ENCODE data around the gene PEX16. TPM values are rescaled to one million over a fixed set of nuclear protein-coding genes. Genes with fewer than 3 reads are reported as not detected.

The PEX16 gene
- total RNA-seq, 1 donor from 2014 or later = 35.8 TPM

DNA sequence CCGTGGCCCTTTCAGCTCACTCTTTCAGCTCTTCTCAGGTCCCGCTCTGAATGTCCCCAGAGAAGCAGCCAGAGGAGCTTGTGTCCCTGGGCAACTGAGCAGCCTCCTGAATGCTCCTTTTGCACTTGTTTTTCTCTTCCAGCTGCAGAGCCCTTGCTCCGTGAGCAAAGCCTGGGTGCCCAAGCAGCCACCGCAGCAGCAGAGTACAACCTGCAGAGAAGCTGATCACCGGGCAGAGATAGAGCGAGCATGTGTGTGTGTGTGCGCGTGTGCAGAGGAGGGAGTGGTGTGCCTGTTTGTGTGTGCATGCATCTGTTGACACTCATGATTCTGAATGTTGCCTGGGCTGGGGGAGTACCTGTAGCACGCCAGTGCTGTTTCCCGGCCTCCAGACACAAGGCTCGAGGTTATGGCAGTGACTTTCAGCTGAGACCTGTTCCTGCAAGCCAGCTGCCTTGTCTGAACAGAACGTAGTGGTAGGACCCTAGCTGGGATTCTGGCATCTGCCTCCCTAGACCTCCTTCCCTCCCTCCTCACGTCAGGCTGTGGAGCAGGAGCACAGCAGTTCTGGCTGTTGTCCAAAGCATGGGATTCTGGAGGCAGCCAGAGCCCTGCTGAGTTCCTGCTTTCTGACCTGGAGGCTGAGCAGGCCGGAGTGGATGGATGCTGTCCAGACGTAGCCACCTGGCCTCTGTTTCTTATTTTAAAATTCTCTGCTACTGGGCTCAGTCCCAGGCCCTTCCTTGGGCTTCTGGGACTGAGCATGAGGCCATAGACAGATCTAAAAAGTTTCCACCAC lies 36.7 kb downstream of the PEX16 start:
- H3K4me1 ChIP-seq = peaks cover 7% of the 10 kb centered on the region
- no peak for TF ChIP-seq POLR2AphosphoS5 (IDR thresholded peaks at IDR 0.05; ENCODE audit: insufficient read depth in 1 of 2, low read depth in 1 of 2)
- no peak for TF ChIP-seq POLR2A (IDR thresholded peaks at IDR 0.05)
- no peak for DNase-seq (ENCODE audit: extremely low spot score in 2 of 2)
- H3K9me3 ChIP-seq = no peaks in the 10 kb centered on the region
- no peak overlapping the region for H3K4me3 ChIP-seq
- no peaks in the 10 kb centered on the region for H3K27me3 ChIP-seq
- peaks cover 0 to 41% of the 10 kb centered on the region in 2 donors for H3K36me3 ChIP-seq
- intact Hi-C loops (cut with DNase I) = no loop called here
- H3K27ac ChIP-seq = no peak overlapping the region

DNA sequence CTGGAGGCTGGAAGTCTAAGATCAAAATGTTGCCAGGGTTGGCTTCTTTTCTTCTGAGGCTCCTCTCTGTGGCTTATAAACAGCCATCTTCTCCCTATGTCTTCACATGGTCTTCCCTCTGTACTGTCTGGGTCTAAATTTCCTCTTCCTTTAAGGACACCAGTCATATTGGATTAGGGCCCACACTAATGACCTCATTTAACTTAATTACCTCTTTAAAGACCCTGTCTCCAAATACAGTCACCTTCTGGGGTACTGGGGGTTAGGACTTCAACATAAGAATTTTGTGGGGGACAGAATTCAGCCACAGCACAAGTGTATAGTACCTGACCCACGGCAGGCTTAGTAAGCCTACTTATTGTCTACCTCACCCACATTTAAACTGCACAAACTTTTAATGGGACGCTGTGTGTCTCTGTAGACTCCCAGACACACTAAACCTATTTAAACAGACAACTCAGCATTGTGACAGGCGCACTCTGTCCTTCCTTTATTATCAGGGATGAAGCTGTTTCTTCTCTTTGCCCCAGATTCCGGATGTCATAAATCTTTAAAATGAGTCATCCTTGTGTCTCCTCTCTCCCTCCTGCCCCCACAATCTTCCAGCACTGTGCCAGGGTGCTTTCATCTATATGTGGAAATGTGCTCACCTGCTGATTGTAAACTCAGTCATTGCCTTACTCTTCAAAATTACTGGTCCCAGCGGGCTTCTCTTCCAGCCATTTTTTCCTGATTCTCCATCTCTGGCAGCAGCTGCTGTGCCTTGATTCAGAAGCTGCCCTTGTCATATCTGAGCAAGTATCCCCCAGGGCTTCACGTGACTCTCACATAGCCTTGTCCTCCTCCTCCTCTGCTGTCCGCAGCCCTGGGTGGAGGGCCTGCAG lies 37.6 kb downstream of the PEX16 start:
- Histone ChIP-seq H3K9me3 (no peaks in the 10 kb centered on the region), H3K27me3 (no peaks in the 10 kb centered on the region), H3K36me3 (peaks cover 0 to 44% of the 10 kb centered on the region in 2 donors), H3K4me3 (no peak overlapping the region), H3K4me1 (peaks cover 1% of the 10 kb centered on the region), H3K27ac (no peak overlapping the region)
- DNase-seq (ENCODE audit: extremely low spot score in 2 of 2) = no peak
- TF ChIP-seq POLR2A (IDR thresholded peaks at IDR 0.05) (no peak), POLR2AphosphoS5 (IDR thresholded peaks at IDR 0.05; ENCODE audit: insufficient read depth in 1 of 2, low read depth in 1 of 2) (no peak)
- TF ChIP-seq, protein P1, sequence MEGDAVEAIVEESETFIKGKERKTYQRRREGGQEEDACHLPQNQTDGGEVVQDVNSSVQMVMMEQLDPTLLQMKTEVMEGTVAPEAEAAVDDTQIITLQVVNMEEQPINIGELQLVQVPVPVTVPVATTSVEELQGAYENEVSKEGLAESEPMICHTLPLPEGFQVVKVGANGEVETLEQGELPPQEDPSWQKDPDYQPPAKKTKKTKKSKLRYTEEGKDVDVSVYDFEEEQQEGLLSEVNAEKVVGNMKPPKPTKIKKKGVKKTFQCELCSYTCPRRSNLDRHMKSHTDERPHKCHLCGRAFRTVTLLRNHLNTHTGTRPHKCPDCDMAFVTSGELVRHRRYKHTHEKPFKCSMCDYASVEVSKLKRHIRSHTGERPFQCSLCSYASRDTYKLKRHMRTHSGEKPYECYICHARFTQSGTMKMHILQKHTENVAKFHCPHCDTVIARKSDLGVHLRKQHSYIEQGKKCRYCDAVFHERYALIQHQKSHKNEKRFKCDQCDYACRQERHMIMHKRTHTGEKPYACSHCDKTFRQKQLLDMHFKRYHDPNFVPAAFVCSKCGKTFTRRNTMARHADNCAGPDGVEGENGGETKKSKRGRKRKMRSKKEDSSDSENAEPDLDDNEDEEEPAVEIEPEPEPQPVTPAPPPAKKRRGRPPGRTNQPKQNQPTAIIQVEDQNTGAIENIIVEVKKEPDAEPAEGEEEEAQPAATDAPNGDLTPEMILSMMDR (IDR thresholded peaks at IDR 0.05) = no peak
- intact Hi-C loops (cut with DNase I) = no loop called here

DNA sequence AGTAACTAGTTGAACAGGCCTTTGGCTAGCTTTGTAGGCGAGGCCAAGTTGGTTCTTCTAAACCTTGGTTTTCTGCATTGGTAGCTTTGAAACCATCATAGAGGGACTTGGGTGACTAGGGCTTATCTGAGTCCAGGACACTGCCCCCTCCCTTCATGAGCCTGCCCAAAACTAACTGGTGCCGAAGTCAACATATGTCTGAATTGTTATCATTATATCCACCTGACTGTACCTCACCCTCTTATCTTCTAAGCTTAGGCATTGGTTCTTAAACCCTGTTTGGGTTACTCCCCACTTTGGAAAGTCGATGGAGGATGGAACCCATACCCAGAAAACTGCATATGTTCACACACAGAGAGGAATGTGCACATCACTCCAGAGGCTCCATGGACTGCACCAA lies 39.8 kb downstream of the PEX16 start:
- H3K27me3 ChIP-seq = no peaks in the 10 kb centered on the region
- no peak overlapping the region for H3K4me3 ChIP-seq
- no peak overlapping the region for H3K27ac ChIP-seq
- TF ChIP-seq POLR2A (IDR thresholded peaks at IDR 0.05) = no peak
- TF ChIP-seq POLR2AphosphoS5 (IDR thresholded peaks at IDR 0.05; ENCODE audit: insufficient read depth in 1 of 2, low read depth in 1 of 2) = no peak
- TF ChIP-seq, protein P1 (IDR thresholded peaks at IDR 0.05) = no peak
- no peaks in the 10 kb centered on the region for H3K4me1 ChIP-seq
- intact Hi-C loops (cut with DNase I) = no loop called here
- peaks cover 0 to 62% of the 10 kb centered on the region in 2 donors for H3K36me3 ChIP-seq
- no peak for DNase-seq (ENCODE audit: extremely low spot score in 2 of 2)
- no peaks in the 10 kb centered on the region for H3K9me3 ChIP-seq

DNA sequence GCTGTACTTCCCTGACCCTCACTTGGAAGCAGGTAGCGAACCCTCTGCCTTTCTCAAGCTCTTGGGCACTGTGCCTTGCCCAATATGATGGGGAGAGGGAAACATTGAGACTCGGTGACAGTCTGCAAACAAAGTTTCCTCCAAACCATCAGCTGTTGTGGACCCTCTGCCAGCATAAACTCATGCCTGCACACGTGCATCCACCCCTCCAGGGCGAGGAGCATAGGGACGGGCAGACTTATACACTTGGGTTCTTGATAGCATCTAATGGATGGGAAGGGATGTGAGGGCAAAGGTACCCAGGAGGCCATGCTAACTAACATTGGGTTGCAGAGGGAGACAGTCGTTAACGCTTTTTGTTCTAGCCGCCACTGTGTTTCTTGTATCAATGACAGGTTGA lies 40.5 kb downstream of the PEX16 start:
- intact Hi-C loops (cut with DNase I) = no loop called here
- H3K9me3 ChIP-seq = no peaks in the 10 kb centered on the region
- DNase-seq (ENCODE audit: extremely low spot score in 2 of 2) = no peak
- H3K27me3 ChIP-seq = no peaks in the 10 kb centered on the region
- no peak overlapping the region for H3K4me3 ChIP-seq
- H3K4me1 ChIP-seq = no peaks in the 10 kb centered on the region
- no peak overlapping the region for H3K27ac ChIP-seq
- H3K36me3 ChIP-seq = peaks cover 0 to 62% of the 10 kb centered on the region in 2 donors
- TF ChIP-seq POLR2A (IDR thresholded peaks at IDR 0.05) (no peak), POLR2AphosphoS5 (IDR thresholded peaks at IDR 0.05; ENCODE audit: insufficient read depth in 1 of 2, low read depth in 1 of 2) (no peak)
- TF ChIP-seq, protein P1 (IDR thresholded peaks at IDR 0.05) = no peak

DNA sequence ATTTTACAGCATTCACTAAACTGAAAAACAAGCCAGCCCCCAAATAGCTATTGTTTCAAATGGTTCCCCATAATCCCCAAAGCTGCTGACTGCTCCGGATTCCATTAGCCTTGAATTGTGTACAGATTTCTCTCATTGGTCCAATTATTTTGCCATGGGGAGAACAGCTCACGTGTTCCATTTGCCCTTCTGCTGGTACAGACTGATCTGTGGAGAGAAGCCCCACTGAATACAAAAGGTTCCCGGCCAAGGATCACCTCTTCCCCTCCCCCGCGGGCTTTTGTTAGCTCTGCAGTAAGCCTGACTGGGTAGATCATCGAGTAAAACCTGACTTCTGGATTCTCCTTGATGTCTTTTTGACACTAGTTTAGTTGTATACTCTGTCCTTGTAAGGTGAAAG lies 41.3 kb downstream of the PEX16 start:
- no peak overlapping the region for H3K4me3 ChIP-seq
- H3K9me3 ChIP-seq = no peaks in the 10 kb centered on the region
- peaks cover 0 to 62% of the 10 kb centered on the region in 2 donors for H3K36me3 ChIP-seq
- no peaks in the 10 kb centered on the region for H3K4me1 ChIP-seq
- no peak overlapping the region for H3K27ac ChIP-seq
- no peak for DNase-seq (ENCODE audit: extremely low spot score in 2 of 2)
- TF ChIP-seq POLR2A (IDR thresholded peaks at IDR 0.05) = no peak
- no peak for TF ChIP-seq POLR2AphosphoS5 (IDR thresholded peaks at IDR 0.05; ENCODE audit: insufficient read depth in 1 of 2, low read depth in 1 of 2)
- TF ChIP-seq, protein P1 (IDR thresholded peaks at IDR 0.05) = no peak
- H3K27me3 ChIP-seq = no peaks in the 10 kb centered on the region
- intact Hi-C loops (cut with DNase I) = no loop called here

Data from vagina (tissue), 2 donors.